ENCODE data around the gene GGT7.

The GGT7 gene

GRCh38 chr20:34850969-34851368 lies 21.7 kb downstream of the GGT7 start:
- H3K4me3 ChIP-seq (ENCODE audit: low read length) = no peak overlapping the region
- no peaks in the 10 kb centered on the region for H3K9me3 ChIP-seq (ENCODE audit: low read length)
- no peak overlapping the region for H2AFZ ChIP-seq (ENCODE audit: low read depth, low read length)
- no peaks in the 10 kb centered on the region for H3K27me3 ChIP-seq (ENCODE audit: insufficient read depth, low read length)
- peaks cover 72% of the 10 kb centered on the region for H3K36me3 ChIP-seq (ENCODE audit: insufficient read depth, low read length)
- H3K4me1 ChIP-seq (ENCODE audit: insufficient read depth, low read length) = no peaks in the 10 kb centered on the region

DNA sequence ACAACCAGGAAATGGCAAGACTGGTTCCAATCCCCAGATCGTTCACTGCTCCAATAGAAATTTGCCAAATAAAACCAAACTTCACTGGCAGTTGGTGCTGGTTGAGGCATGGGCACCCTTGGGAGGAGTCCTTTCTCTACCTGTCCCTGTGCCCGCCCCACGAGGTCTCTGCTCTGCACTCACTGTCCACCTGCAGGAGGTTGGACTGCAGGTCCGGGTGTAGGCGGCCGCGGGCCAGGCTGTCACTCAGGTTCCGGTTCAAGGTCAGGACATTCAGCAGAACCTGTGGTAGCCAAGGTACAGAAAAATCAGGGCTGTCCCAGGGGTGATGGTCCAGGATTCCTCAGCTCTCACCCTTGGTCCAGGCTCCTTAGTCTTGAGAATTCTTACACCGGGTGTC lies 22.9 kb downstream of the GGT7 start:
- Histone ChIP-seq H3K4me3 (ENCODE audit: low read length) (no peak overlapping the region), H3K9me3 (ENCODE audit: low read length) (no peaks in the 10 kb centered on the region), H3K36me3 (ENCODE audit: insufficient read depth, low read length) (peaks cover 72% of the 10 kb centered on the region), H3K4me1 (ENCODE audit: insufficient read depth, low read length) (no peaks in the 10 kb centered on the region), H3K27me3 (ENCODE audit: insufficient read depth, low read length) (no peaks in the 10 kb centered on the region), H2AFZ (ENCODE audit: low read depth, low read length) (no peak overlapping the region)

DNA sequence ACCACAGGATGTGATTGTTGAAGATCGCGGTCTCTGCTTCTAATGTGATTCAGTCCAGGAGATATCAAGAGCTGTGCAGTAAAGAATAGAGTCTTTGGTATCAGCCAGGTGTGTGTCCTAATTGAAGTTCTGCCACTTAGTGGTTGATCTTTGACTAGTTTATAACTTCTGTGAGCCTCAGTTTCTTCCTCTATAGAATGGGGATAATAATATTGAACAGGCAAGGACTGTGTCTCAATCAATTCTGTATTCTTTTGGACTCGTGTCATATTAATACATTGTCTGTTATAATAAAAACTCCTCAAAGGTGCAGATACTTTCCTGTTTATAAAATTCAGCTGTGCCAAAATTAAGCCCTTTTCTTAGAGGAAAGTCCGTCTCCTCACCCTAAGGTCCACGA lies 24.1 kb downstream of the GGT7 start:
- peaks cover 63% of the 10 kb centered on the region for H3K36me3 ChIP-seq (ENCODE audit: insufficient read depth, low read length)
- H3K27me3 ChIP-seq (ENCODE audit: insufficient read depth, low read length) = no peaks in the 10 kb centered on the region
- H3K4me1 ChIP-seq (ENCODE audit: insufficient read depth, low read length) = no peaks in the 10 kb centered on the region
- H3K9me3 ChIP-seq (ENCODE audit: low read length) = no peaks in the 10 kb centered on the region
- no peak overlapping the region for H3K4me3 ChIP-seq (ENCODE audit: low read length)
- no peak overlapping the region for H2AFZ ChIP-seq (ENCODE audit: low read depth, low read length)

GRCh38 chr20:34843421-34843820 lies 29.2 kb downstream of the GGT7 start:
- H3K9me3 ChIP-seq (ENCODE audit: low read length) = no peaks in the 10 kb centered on the region
- H3K4me3 ChIP-seq (ENCODE audit: low read length) = no peak overlapping the region
- H3K27me3 ChIP-seq (ENCODE audit: insufficient read depth, low read length) = no peaks in the 10 kb centered on the region
- peaks cover 26% of the 10 kb centered on the region for H3K36me3 ChIP-seq (ENCODE audit: insufficient read depth, low read length)
- H3K4me1 ChIP-seq (ENCODE audit: insufficient read depth, low read length) = no peaks in the 10 kb centered on the region
- no peak overlapping the region for H2AFZ ChIP-seq (ENCODE audit: low read depth, low read length)

- Histone ChIP-seq H3K27me3 (ENCODE audit: insufficient read depth, low read length) (no peaks in the 10 kb centered on the region), H3K36me3 (ENCODE audit: insufficient read depth, low read length) (peaks cover 18% of the 10 kb centered on the region), H3K4me3 (ENCODE audit: low read length) (no peak overlapping the region), H3K9me3 (ENCODE audit: low read length) (no peaks in the 10 kb centered on the region), H3K4me1 (ENCODE audit: insufficient read depth, low read length) (no peaks in the 10 kb centered on the region), H2AFZ (ENCODE audit: low read depth, low read length) (no peak overlapping the region)
These were observed 30.5 kb downstream of the GGT7 start for GRCh38 chr20:34842143-34842542.

DNA sequence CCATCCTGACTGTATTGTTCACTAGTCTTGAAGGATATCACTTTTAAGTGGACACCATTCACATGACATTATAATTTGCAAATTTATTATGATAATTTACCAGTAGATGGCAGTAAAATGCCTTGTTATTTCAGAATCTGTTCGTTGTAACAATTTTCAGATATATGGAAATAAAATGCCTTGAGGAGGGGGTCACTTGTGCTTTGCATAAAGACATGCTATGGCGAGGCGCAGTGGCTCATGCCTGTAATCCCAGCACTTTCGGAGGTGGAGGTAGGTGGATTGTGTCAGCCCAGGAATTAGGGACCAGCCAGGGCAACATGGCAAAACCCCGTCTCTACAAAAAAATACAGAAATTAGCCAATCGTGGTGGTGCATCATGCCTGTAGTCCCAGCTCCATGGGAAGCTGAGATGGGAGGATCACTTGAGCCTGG lies 38.2 kb downstream of the GGT7 start:
- Histone ChIP-seq H3K4me1 (ENCODE audit: insufficient read depth, low read length) (no peaks in the 10 kb centered on the region), H3K36me3 (ENCODE audit: insufficient read depth, low read length) (no peaks in the 10 kb centered on the region), H3K9me3 (ENCODE audit: low read length) (no peaks in the 10 kb centered on the region), H2AFZ (ENCODE audit: low read depth, low read length) (no peak overlapping the region), H3K4me3 (ENCODE audit: low read length) (no peak overlapping the region), H3K27me3 (ENCODE audit: insufficient read depth, low read length) (no peaks in the 10 kb centered on the region)

GRCh38 chr20:34831936-34832335 lies 40.7 kb downstream of the GGT7 start:
- Histone ChIP-seq H3K27me3 (ENCODE audit: insufficient read depth, low read length) (no peaks in the 10 kb centered on the region), H3K9me3 (ENCODE audit: low read length) (no peaks in the 10 kb centered on the region), H2AFZ (ENCODE audit: low read depth, low read length) (no peak overlapping the region), H3K4me3 (ENCODE audit: low read length) (no peak overlapping the region), H3K36me3 (ENCODE audit: insufficient read depth, low read length) (no peaks in the 10 kb centered on the region), H3K4me1 (ENCODE audit: insufficient read depth, low read length) (no peaks in the 10 kb centered on the region)

DNA sequence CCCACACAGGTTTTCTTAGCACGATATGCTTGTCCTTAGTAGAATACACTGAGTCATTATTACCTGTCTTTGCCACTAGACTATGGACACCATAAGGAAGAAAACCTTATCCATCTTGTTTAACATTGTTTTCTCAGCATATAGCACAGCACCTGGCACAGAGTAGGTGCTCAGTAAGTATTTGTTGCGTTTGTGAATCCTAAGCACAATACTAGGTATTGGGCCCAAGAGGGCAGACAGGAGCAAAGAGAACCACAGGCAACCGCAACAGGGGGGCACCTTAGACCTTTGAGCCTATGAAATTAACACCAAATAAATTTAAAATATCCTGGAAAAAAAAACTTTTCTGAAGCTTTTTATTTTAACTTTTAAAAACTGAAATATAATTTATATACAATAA lies 43.5 kb downstream of the GGT7 start:
- no peaks in the 10 kb centered on the region for H3K9me3 ChIP-seq (ENCODE audit: low read length)
- H3K27me3 ChIP-seq (ENCODE audit: insufficient read depth, low read length) = no peaks in the 10 kb centered on the region
- H3K4me3 ChIP-seq (ENCODE audit: low read length) = no peak overlapping the region
- no peaks in the 10 kb centered on the region for H3K36me3 ChIP-seq (ENCODE audit: insufficient read depth, low read length)
- H3K4me1 ChIP-seq (ENCODE audit: insufficient read depth, low read length) = peaks cover 7% of the 10 kb centered on the region
- no peak overlapping the region for H2AFZ ChIP-seq (ENCODE audit: low read depth, low read length)

DNA sequence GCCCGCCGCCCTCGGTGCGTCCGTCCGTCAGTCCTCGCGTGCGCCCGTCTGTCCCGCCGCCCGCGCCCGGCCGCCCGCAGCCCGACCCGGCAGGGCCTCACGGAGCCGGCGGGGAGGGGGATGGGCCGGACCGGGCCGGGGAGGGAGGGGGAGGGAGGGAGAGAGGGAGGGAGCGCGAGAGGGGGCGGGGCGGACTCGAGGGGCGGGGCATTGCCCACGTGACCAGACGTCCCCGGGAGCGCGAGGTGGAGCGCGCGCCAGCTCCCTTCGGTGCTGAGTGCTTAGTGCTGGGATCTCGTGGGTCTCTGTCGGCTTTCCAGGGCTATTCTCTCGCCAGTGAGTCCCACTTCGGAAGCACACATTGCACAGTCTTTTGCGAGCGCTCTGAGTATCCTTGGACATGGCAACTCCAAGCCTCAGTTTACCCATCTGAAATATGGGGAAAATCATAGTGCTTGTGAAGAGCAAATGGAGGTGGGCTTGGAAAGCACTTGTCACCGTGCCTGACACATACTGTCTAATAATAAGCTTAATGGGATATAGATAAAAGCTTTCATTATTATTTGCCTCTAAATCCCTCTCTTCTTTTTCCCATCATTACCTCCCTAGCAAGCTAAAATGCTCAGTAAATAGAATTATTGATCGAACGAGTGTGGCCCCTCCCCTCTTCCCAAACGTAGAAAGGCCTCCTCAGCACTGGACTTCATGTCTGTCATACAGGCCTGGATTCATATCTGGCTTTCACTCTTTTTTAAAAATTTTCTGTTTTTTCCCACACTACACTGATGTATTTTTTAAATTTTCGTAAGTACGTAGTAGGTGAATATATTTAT lies 46.9 kb downstream of the GGT7 start, which contains the start of gene NCOA6:
TSS of gene NCOA6 (minus strand) at position 122 of the 833 bp plus-strand sequence. CDS start 43,296 bp downstream, outside the sequence.
- no peaks in the 10 kb centered on the region for H3K36me3 ChIP-seq (ENCODE audit: insufficient read depth, low read length)
- peak within 1 kb of the TSS; percentile 52 for H2AFZ ChIP-seq (ENCODE audit: low read depth, low read length)
- no peaks in the 10 kb centered on the region for H3K27me3 ChIP-seq (ENCODE audit: insufficient read depth, low read length)

GRCh38 chr20:34824806-34825529 lies 47.7 kb downstream of the GGT7 start:
- H3K27me3 ChIP-seq (ENCODE audit: insufficient read depth, low read length) = no peaks in the 10 kb centered on the region
- H2AFZ ChIP-seq (ENCODE audit: low read depth, low read length) = peak overlapping the region; percentile 4
- peaks cover 12% of the 10 kb centered on the region for H3K4me1 ChIP-seq (ENCODE audit: insufficient read depth, low read length)
- peak overlapping the region; percentile 81 for H3K4me3 ChIP-seq (ENCODE audit: low read length)
- no peaks in the 10 kb centered on the region for H3K36me3 ChIP-seq (ENCODE audit: insufficient read depth, low read length)
- H3K9me3 ChIP-seq (ENCODE audit: low read length) = no peaks in the 10 kb centered on the region

More for the DNA sequence above, 46.9 kb downstream of the GGT7 start, which contains the start of gene NCOA6:
- H3K4me3 ChIP-seq (ENCODE audit: low read length) = peak within 1 kb of the TSS; percentile 81
- no peaks in the 10 kb centered on the region for H3K9me3 ChIP-seq (ENCODE audit: low read length)
- H3K4me1 ChIP-seq (ENCODE audit: insufficient read depth, low read length) = peaks cover 12% of the 10 kb centered on the region

- Histone ChIP-seq H3K9me3 (ENCODE audit: low read length) (no peaks in the 10 kb centered on the region), H3K27me3 (ENCODE audit: insufficient read depth, low read length) (no peaks in the 10 kb centered on the region), H2AFZ (ENCODE audit: low read depth, low read length) (peak overlapping the region; percentile 4), H3K4me1 (ENCODE audit: insufficient read depth, low read length) (peaks cover 12% of the 10 kb centered on the region), H3K4me3 (ENCODE audit: low read length) (peak overlapping the region; percentile 81), H3K36me3 (ENCODE audit: insufficient read depth, low read length) (no peaks in the 10 kb centered on the region)
These were observed 48.2 kb downstream of the GGT7 start for GRCh38 chr20:34824452-34824805.

DNA sequence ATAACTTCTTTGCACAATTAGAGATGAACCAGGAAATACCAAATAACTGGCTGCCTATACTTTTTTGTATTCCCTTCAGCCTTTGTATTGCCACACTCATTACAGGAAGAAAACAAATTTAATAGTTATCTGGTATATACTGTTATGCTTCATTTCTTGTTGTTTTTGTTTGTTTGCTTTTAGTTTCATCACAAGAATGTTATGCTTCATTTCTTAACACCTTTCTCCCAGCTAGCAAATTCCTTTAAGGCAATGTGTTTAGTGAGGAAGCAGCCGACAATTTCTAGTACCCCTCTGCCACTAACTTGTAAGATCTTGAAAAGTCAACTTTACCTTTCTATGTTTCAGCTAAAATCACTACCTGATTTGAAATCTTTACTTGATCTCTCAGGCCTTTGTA lies 48.6 kb downstream of the GGT7 start:
- Histone ChIP-seq H3K27me3 (ENCODE audit: insufficient read depth, low read length) (no peaks in the 10 kb centered on the region), H3K36me3 (ENCODE audit: insufficient read depth, low read length) (no peaks in the 10 kb centered on the region), H3K9me3 (ENCODE audit: low read length) (no peaks in the 10 kb centered on the region), H2AFZ (ENCODE audit: low read depth, low read length) (no peak overlapping the region), H3K4me3 (ENCODE audit: low read length) (peak overlapping the region; percentile 81), H3K4me1 (ENCODE audit: insufficient read depth, low read length) (peaks cover 12% of the 10 kb centered on the region)

DNA sequence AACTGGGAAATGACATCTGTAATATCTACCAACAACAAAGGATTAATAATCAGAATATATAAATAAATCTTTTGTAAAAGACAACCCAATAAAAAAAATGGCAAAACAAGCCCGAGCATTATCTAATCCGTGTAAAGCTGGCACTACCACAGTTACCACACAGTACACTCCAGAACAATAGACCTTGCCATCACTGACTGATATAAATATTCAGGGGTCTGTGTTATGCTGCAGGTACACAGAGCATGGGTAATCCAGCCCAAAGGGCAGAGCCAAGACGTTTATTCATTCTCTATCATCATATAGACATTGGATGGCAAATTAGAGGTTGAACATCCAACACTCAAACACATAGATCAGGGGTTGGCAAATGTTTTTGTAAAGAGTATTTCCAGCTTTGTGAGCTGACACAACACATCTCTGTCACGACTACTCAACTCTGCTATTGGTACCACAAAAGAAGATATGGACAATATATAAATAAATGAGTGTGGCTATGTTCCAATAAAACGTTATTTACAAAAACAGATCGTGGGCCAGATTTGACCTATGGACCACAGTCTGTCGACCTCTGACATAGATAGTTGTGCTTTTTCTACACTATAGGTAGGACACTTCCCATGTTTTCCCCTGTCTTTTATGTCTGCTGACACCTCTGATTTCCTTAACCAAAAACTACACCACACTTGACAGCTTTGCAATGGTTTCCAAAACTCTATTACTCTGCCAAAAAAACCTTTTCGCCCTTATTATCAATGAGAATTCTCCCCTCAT lies 51.7 kb downstream of the GGT7 start:
- H3K36me3 ChIP-seq (ENCODE audit: insufficient read depth, low read length) = no peaks in the 10 kb centered on the region
- H3K4me1 ChIP-seq (ENCODE audit: insufficient read depth, low read length) = peaks cover 13% of the 10 kb centered on the region
- no peaks in the 10 kb centered on the region for H3K27me3 ChIP-seq (ENCODE audit: insufficient read depth, low read length)
- no peak overlapping the region for H2AFZ ChIP-seq (ENCODE audit: low read depth, low read length)
- H3K9me3 ChIP-seq (ENCODE audit: low read length) = no peaks in the 10 kb centered on the region
- no peak overlapping the region for H3K4me3 ChIP-seq (ENCODE audit: low read length)
